ENCODE measurements around the gene B4GALNT2.

DNA sequence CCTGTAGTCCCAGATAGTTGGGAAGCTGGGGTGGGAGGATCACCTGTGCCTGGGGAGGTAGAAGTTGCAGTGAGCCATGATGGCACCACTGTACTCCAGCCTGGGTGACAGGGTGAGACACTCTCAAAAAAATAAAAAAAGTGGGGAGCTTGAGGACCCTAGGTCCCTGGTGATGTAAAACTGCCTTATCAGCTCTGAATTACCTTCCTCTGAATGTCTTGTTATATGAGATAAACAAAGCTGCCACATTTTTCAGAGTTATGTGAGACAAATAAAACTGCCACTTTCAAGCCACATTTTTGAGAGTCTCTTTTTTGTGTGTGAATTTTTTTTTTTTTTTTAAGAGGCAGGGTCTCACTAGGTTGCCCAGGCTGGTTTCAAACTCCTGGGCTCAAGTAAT is 32.0 kb upstream of the B4GALNT2 start:
- TF ChIP-seq, protein P1, sequence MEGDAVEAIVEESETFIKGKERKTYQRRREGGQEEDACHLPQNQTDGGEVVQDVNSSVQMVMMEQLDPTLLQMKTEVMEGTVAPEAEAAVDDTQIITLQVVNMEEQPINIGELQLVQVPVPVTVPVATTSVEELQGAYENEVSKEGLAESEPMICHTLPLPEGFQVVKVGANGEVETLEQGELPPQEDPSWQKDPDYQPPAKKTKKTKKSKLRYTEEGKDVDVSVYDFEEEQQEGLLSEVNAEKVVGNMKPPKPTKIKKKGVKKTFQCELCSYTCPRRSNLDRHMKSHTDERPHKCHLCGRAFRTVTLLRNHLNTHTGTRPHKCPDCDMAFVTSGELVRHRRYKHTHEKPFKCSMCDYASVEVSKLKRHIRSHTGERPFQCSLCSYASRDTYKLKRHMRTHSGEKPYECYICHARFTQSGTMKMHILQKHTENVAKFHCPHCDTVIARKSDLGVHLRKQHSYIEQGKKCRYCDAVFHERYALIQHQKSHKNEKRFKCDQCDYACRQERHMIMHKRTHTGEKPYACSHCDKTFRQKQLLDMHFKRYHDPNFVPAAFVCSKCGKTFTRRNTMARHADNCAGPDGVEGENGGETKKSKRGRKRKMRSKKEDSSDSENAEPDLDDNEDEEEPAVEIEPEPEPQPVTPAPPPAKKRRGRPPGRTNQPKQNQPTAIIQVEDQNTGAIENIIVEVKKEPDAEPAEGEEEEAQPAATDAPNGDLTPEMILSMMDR (IDR thresholded peaks at IDR 0.05; ENCODE audit: poor library complexity, severe bottlenecking): no peak
- TF ChIP-seq POLR2AphosphoS5 (IDR thresholded peaks at IDR 0.05): no peak
- TF ChIP-seq EZH2 (IDR thresholded peaks at IDR 0.05; ENCODE audit: borderline replicate concordance, insufficient read depth, low read length, poor library complexity, severe bottlenecking): no peak
- no peak for TF ChIP-seq SMC3 (conservative IDR thresholded peaks at IDR 0.05; ENCODE audit: poor library complexity)
- TF ChIP-seq EP300 (conservative IDR thresholded peaks at IDR 0.05; ENCODE audit: poor library complexity, severe bottlenecking): no peak
- TF ChIP-seq, protein P2, sequence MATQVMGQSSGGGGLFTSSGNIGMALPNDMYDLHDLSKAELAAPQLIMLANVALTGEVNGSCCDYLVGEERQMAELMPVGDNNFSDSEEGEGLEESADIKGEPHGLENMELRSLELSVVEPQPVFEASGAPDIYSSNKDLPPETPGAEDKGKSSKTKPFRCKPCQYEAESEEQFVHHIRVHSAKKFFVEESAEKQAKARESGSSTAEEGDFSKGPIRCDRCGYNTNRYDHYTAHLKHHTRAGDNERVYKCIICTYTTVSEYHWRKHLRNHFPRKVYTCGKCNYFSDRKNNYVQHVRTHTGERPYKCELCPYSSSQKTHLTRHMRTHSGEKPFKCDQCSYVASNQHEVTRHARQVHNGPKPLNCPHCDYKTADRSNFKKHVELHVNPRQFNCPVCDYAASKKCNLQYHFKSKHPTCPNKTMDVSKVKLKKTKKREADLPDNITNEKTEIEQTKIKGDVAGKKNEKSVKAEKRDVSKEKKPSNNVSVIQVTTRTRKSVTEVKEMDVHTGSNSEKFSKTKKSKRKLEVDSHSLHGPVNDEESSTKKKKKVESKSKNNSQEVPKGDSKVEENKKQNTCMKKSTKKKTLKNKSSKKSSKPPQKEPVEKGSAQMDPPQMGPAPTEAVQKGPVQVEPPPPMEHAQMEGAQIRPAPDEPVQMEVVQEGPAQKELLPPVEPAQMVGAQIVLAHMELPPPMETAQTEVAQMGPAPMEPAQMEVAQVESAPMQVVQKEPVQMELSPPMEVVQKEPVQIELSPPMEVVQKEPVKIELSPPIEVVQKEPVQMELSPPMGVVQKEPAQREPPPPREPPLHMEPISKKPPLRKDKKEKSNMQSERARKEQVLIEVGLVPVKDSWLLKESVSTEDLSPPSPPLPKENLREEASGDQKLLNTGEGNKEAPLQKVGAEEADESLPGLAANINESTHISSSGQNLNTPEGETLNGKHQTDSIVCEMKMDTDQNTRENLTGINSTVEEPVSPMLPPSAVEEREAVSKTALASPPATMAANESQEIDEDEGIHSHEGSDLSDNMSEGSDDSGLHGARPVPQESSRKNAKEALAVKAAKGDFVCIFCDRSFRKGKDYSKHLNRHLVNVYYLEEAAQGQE (IDR thresholded peaks at IDR 0.05; ENCODE audit: borderline replicate concordance): no peak
